ENCODE results near the gene ABLIM1. TPM values are rescaled to one million over a fixed set of nuclear protein-coding genes. Genes with fewer than 3 reads are reported as not detected.

Gene ABLIM1
- total and polyA plus RNA-seq, 2 of the 13 experiments (the other 11 are each of a cell fraction or from before 2014, with no cell fraction given), result 59.4 to 92.7 TPM

DNA sequence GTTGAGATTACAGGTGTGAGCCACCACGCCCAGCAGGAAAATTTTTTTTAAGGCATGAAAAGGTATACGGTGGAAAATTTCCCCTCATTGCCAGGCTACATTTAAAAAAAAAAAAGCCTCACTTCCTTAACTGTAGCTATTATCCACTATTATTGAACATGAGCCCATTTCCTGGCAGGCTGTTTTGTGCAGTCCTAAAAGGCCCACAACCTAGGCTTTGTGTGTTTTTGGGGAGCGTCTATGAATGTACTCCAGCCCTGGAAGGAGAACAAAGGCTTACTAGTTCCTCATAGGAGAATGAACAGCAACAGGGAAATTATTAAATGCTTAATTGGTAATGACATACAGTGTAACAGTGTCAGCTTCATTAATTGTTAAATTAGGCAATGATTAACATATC is 111.0 kb downstream of the ABLIM1 start (continued):
- TF ChIP-seq, protein P1, sequence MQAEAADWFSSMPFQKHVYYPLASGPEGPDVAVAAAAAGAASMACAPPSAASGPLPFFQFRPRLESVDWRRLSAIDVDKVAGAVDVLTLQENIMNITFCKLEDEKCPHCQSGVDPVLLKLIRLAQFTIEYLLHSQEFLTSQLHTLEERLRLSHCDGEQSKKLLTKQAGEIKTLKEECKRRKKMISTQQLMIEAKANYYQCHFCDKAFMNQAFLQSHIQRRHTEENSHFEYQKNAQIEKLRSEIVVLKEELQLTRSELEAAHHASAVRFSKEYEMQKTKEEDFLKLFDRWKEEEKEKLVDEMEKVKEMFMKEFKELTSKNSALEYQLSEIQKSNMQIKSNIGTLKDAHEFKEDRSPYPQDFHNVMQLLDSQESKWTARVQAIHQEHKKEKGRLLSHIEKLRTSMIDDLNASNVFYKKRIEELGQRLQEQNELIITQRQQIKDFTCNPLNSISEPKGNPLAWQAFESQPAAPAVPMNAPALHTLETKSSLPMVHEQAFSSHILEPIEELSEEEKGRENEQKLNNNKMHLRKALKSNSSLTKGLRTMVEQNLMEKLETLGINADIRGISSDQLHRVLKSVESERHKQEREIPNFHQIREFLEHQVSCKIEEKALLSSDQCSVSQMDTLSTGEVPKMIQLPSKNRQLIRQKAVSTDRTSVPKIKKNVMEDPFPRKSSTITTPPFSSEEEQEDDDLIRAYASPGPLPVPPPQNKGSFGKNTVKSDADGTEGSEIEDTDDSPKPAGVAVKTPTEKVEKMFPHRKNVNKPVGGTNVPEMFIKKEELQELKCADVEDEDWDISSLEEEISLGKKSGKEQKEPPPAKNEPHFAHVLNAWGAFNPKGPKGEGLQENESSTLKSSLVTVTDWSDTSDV (CRISPR knock-in tag; IDR thresholded peaks at IDR 0.05), result no peak
- TF ChIP-seq, protein P2, sequence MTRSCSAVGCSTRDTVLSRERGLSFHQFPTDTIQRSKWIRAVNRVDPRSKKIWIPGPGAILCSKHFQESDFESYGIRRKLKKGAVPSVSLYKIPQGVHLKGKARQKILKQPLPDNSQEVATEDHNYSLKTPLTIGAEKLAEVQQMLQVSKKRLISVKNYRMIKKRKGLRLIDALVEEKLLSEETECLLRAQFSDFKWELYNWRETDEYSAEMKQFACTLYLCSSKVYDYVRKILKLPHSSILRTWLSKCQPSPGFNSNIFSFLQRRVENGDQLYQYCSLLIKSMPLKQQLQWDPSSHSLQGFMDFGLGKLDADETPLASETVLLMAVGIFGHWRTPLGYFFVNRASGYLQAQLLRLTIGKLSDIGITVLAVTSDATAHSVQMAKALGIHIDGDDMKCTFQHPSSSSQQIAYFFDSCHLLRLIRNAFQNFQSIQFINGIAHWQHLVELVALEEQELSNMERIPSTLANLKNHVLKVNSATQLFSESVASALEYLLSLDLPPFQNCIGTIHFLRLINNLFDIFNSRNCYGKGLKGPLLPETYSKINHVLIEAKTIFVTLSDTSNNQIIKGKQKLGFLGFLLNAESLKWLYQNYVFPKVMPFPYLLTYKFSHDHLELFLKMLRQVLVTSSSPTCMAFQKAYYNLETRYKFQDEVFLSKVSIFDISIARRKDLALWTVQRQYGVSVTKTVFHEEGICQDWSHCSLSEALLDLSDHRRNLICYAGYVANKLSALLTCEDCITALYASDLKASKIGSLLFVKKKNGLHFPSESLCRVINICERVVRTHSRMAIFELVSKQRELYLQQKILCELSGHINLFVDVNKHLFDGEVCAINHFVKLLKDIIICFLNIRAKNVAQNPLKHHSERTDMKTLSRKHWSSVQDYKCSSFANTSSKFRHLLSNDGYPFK (CRISPR knock-in tag; IDR thresholded peaks at IDR 0.05; ENCODE audit: borderline replicate concordance), result no peak
- TF ChIP-seq, protein P3, sequence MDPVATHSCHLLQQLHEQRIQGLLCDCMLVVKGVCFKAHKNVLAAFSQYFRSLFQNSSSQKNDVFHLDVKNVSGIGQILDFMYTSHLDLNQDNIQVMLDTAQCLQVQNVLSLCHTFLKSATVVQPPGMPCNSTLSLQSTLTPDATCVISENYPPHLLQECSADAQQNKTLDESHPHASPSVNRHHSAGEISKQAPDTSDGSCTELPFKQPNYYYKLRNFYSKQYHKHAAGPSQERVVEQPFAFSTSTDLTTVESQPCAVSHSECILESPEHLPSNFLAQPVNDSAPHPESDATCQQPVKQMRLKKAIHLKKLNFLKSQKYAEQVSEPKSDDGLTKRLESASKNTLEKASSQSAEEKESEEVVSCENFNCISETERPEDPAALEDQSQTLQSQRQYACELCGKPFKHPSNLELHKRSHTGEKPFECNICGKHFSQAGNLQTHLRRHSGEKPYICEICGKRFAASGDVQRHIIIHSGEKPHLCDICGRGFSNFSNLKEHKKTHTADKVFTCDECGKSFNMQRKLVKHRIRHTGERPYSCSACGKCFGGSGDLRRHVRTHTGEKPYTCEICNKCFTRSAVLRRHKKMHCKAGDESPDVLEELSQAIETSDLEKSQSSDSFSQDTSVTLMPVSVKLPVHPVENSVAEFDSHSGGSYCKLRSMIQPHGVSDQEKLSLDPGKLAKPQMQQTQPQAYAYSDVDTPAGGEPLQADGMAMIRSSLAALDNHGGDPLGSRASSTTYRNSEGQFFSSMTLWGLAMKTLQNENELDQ (CRISPR knock-in tag; IDR thresholded peaks at IDR 0.05; ENCODE audit: borderline replicate concordance), result no peak
- TF ChIP-seq, protein P4, sequence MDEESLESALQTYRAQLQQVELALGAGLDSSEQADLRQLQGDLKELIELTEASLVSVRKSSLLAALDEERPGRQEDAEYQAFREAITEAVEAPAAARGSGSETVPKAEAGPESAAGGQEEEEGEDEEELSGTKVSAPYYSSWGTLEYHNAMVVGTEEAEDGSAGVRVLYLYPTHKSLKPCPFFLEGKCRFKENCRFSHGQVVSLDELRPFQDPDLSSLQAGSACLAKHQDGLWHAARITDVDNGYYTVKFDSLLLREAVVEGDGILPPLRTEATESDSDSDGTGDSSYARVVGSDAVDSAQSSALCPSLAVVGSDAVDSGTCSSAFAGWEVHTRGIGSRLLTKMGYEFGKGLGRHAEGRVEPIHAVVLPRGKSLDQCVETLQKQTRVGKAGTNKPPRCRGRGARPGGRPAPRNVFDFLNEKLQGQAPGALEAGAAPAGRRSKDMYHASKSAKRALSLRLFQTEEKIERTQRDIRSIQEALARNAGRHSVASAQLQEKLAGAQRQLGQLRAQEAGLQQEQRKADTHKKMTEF (CRISPR knock-in tag; IDR thresholded peaks at IDR 0.05), result no peak
- TF ChIP-seq ZSCAN29 (CRISPR knock-in tag; conservative IDR thresholded peaks at IDR 0.05), result no peak
- TF ChIP-seq CBFB (CRISPR knock-in tag; IDR thresholded peaks at IDR 0.05), result no peak

Data from HepG2 (cell line).